HFF-Myc (cell line): ENCODE results near the gene VPS54.

Experiments used
- DNase-seq: peaks from one replicate; pipeline ENCODE4 v3.0.0-alpha.2; 2011; ENCODE audit warnings: low read depth; ENCODE audit errors: extremely low read depth
- H3K4me3 ChIP-seq: replicated peaks from 2 replicates; pipeline ENCODE4 v1.5.1; 2011; ENCODE audit warnings: low read depth, mild to moderate bottlenecking, control low read depth, low read length
- TF ChIP-seq, protein P1 (sequence below): IDR thresholded peaks from 2 replicates; pipeline ENCODE4 v1.5.1; 2012; ENCODE audit warnings: mild to moderate bottlenecking, low read depth, low read length, control low read depth; ENCODE audit errors: missing control alignments

Gene VPS54

DNA sequence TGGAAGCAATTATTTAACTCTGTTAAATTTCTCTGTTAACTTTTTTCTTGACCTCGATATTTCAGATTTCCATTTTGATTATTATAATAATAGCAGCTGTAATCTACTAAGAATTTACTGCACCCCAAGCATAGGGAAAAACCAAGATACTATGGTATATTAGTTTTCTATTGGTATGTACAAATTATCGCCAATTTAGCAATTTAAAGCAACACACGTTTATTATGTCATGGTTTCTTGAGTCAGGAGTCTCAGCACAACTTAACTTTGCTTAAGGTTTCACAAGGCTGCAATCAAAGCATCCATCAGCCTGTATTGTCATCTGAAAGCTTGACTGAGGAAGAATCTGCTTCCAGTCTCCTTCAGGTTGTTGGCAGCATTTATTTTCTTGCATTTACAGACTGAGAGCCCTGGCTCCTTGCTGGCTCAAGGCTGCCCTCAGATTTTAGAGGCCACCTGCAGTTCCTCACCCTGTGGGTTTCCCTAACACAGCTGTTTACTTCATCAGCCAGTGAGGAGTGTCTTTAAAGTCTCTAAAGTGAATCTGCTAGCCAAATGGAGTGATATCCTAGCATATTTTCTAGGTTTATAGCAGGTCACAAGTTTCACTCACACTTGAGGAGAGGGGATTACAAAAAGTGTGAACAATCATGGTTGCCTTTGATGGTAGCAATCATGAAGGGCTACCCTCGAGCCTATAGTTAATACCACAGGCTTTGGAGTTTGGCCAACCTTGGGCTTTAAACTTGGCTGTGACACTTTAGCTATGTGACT, 4.4 kb upstream of the VPS54 start:
- H3K4me3 ChIP-seq = no peak overlapping the region
- DNase-seq = no peak
- TF ChIP-seq, protein P1, sequence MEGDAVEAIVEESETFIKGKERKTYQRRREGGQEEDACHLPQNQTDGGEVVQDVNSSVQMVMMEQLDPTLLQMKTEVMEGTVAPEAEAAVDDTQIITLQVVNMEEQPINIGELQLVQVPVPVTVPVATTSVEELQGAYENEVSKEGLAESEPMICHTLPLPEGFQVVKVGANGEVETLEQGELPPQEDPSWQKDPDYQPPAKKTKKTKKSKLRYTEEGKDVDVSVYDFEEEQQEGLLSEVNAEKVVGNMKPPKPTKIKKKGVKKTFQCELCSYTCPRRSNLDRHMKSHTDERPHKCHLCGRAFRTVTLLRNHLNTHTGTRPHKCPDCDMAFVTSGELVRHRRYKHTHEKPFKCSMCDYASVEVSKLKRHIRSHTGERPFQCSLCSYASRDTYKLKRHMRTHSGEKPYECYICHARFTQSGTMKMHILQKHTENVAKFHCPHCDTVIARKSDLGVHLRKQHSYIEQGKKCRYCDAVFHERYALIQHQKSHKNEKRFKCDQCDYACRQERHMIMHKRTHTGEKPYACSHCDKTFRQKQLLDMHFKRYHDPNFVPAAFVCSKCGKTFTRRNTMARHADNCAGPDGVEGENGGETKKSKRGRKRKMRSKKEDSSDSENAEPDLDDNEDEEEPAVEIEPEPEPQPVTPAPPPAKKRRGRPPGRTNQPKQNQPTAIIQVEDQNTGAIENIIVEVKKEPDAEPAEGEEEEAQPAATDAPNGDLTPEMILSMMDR = no peak

DNA sequence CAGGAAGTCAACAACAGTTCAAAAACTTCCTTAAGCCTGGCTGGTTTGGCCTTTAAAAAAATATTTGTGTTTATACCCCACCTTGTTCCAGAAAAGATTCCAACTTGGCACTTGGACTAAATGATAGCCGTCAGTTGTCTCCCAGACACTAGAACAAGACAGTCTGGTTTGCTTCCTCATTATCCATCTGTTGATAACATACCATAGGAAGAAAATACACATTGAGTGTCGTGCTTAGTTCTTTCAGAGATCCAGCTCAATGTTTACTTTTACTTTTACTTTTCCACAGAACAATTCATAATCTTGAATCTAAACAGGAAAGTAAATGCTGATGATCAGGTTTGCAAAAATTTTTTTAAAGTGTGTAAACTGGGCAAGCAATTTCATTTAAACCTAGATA, 2.4 kb upstream of the VPS54 start:
- no peak for DNase-seq
- no peak overlapping the region for H3K4me3 ChIP-seq
- TF ChIP-seq, protein P1 = no peak

DNA sequence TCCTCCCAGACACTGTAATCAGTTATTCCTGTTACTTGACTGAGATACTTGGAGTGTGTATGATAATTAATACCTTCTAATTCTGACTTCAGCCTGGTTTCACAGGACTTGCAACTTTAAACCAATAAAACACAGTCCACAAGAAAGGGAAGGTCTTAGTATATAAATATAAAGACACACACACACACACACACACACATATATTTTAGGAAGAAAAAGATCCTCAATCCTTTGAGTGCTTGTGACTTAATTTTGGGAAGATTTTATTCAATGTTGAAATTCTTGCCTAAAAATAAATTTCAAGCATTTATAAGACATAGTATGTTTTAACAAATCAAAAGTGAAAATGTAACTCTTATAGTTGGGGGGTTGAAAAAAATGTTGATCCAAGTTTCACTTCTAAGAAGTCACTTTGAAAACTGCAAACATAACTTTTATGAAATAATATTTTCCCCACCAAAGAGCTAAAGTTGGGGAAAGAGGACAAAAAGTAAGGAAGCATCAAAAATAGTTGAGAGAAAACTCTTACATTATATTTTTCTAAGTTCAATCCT, 824 bp upstream of the VPS54 start:
- H3K4me3 ChIP-seq = no peak overlapping the region
- no peak for DNase-seq
- TF ChIP-seq, protein P1 = no peak

DNA sequence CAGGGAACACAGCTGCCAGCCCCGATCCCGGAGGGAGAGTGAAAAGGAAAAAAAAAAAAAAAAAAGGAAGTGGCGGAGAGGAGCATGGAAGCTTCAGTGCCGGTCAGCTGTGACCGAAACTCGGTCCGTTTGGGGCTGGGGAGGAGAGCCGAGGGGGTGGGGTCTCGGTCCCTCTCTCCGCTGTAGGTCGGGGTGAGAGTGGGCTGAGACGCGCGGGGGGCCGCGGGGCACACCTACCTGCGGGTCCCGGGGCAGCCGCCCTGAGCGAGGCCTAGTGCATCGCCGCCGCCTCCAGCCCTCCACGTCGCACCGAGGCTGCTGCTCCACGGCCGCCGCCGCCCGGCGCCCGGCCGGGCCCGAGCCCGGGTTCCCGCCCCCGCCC, 536 bp downstream of the VPS54 start:
- peak overlapping the region; percentile 51 for H3K4me3 ChIP-seq
- DNase-seq = no peak
- TF ChIP-seq, protein P1 = no peak

DNA sequence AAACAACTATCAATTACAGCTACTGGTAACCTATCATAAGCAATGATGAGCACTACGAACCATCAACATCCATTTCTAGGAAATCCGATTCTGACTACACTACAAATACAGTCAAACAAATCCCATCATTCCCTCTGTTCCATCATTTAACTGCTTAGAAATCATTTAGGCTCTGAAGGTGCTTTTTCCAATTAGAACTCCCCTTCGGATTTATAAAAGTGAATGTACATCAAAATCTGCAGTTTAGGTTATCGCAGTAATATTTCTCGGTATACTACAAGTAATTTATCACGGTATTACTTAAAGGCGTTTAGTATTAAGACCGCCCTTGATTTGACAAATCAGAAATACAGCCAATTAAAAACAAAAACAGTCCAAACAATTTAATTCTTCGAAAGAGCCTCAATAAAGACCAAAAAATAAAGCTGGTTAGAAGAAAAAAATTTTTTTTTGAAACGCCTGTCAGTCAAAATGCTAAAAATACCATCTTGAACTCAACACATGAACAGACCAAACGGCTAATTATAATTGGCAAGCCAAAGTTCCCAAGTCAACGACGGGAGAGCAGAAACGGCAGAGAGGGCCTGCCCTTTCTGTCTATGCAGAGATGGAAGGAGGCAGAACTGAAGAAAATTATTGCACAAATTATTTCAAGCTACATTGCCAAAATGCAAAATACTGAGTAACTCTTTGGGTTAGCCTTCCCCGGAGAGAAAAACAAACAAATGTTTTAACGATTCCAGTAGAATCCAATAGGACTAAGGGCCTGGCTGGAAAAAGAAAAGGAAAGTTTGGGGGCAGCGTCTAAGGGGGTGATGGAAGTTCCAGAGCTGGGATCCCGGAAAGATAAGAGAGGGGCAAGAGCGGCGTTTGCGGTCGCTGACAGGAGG, 1.2 kb downstream of the VPS54 start:
- peak overlapping the region; percentile 51 for H3K4me3 ChIP-seq
- no peak for DNase-seq
- TF ChIP-seq, protein P1 = no peak

DNA sequence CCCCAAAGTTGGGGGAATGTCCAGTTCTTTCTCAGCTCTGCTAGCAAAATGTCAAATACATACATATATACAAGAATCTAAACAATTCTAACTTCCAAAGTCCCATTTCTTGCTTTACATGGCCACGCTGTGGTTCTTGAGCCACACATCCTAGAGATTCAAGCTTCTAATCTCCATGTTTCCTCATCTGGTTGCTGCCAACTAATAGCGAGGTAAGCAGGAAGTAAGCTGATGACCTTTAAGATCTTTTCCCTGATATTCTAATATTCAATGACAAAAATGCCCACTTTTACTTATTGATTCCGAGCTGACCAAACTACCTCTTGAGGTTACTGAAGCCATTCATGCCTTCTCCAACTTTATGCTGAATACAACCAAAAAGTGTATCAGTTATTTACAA, 3.3 kb downstream of the VPS54 start:
- no peak for DNase-seq
- H3K4me3 ChIP-seq = no peak overlapping the region
- TF ChIP-seq, protein P1 = no peak
